Activated T-helper 1 cell treated with anti-CD3 and anti-CD28 coated beads, Interleukin-2, amount 50 U/mL, for 16 hours (primary cell): Measurements from ENCODE around the gene CA10.

Source experiments
- DNase-seq, 2 donors: peaks; one replicate each; pipeline ENCODE4 v3.0.0-alpha.2; 2020; ENCODE audit warnings: low read depth in 1 of 2, low spot score in 1 of 2

CA10 gene

DNA sequence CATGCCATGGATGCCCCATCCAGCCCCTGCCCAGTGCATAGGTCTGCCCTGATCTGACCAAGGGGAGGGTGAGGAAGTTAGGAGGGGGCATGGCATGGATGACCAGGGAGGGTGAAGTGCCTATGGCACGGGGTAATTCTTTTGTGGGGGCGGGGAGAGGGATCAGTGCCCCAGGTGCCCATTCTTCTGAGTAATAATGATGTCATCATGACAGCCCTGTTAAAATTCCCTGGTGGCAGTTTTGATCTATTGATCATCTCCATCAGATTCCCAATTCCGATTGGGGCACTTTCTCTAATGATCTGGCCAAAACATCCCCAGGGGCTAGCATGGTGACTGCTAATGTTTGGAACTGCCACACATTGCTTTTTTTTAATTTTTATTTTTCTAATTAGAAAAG is 506.0 kb downstream of the CA10 start:
- DNase-seq: no peak

DNA sequence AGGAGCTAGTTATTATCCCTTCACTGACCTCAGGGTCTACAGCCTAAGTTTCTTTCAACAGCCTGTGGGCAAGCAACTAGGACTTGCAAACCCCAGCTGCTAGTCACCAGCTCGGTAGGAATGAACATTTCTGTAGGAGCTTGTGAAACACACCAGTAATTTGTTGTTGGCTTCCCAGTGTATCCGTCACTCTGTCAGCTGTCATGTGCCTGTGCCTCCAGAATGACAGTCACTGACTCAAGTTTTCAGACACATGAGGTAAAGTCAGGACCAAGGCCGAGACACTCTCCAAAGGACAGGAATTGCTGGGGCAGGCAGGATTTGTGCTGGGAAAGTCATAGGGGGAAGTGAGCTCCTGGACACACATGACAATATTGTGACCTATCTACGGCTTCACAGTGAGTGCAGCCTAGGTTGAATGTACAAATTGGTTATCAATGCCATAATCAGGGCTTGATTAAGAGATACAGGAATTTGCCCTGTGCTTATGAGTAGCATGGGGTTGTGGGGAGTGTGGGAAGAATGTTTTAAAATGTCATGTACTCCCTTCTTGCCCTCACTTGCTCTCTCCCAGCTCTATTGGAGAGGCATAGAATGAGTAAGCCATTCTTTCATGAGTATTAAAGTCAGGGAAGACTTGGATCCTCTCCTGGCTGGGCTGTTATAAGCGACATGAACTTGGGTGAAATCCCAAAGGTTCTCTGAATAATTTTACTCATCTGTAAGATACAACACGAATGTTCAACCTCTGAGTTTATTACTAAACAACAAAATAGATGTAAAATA is 506.8 kb downstream of the CA10 start:
- DNase-seq: no peak

DNA sequence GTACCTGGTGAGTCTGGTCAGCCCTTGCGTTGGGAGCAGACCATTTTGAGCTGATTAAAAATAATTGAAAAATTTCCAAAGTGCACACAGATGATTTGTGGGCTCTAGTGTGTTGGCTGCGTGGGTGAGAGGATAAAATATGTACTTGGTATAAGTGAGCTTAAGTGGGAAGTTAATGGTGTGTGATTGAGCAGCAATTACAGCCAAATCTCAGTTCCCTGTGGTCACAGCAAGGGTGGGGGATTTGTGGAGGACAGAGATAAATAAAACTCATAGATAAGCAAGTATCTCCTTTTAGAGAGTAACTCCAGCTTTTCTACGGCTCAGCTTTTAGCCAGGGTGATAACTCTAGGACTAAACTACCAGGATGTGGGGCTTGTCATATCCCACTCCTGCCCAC is 507.7 kb downstream of the CA10 start:
- no peak for DNase-seq

DNA sequence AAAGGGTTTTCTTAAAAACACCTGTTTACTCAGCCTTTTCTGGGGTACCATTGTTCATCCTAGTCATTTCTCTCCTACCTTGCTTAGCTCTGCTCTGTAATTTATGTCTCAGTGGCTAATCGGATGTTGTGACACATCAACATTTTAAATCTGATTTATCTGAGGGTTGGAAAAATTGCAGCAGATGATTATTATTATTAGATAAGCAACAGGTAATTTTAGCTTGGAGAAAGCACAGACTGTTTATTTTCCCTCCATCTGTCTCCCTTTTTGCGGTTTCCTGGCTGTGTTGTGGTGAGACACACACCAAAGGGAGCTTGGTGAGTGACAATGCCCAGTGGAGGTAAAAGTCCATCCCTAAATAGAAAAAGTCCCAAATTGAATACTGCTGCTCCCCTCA is 508.3 kb downstream of the CA10 start:
- no peak for DNase-seq

DNA sequence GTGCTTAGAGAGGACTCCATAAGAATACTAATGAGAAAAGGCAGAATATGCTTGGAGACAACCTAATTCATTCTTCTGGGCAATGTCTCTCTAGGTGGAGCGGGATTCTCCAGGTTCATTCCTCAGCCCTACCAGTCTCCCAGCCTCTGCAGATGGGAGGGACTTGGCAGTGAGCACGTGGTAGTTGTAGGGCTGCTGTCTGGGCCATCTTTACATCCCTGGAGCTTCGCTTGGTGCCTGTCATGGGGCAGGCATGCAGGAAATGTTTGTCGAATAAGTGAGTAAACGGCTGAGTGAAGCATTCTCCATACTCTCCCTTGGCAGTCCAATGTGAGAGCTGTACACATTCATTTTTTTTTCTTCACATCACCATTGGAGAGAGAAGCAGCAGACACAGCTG is 510.7 kb downstream of the CA10 start:
- DNase-seq: no peak

DNA sequence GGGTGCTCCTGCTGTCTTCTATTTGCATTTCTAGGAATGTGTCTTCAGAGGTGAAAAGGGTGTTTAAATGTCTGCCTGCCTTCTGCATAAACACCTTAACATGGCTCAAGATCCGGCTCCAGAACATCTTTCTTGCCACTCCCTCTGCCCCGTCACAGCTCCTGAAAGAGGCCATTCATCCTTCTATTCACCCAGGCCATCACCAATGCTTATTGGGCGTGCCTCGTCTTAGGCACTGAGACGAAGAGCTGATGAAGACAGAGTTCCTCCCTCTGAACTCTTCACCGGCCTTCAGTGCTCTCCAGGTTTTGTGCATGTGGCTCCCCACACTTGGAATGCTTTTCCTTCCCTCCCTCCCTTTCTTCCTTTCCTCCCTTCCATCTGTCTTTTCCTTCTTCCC is 511.4 kb downstream of the CA10 start:
- DNase-seq: no peak

DNA sequence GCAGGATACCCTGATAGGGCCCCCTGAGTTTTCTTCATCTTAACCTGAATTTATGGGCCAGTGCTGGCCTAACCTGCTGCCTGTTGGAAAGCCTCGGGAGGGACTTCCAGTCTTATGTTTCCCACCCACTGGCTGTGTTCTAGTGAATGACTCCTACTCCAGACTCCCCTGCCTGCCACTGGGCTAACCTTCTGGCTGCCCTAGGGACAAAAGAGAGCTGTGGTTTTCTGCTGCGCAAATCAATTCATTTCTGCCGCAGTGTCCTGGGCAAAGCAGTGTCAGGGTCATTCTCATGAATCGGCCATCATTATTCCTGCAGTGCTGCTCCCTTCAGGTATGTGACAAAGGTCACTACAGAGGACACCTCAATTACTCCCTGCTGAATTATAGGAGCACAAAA is 512.0 kb downstream of the CA10 start:
- DNase-seq: no peak

DNA sequence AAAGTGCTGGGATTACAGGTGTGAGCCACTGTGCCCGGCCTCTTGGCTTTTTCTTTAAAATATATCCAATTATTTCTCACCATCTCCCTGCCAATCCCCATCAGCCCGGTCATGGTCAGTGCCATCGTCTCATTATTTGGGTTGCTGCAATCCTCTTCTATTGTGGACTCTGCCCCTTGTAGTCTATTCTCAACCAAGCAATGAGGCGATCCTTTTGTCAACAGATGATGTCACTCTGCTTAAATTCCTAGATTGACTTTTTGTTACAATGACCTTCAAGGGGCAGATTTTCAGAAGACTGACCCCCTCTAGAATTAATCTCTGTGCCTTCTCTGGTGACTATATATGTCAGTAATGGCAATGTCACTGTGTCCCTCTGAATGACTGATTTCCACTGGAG is 513.5 kb downstream of the CA10 start:
- DNase-seq: no peak

DNA sequence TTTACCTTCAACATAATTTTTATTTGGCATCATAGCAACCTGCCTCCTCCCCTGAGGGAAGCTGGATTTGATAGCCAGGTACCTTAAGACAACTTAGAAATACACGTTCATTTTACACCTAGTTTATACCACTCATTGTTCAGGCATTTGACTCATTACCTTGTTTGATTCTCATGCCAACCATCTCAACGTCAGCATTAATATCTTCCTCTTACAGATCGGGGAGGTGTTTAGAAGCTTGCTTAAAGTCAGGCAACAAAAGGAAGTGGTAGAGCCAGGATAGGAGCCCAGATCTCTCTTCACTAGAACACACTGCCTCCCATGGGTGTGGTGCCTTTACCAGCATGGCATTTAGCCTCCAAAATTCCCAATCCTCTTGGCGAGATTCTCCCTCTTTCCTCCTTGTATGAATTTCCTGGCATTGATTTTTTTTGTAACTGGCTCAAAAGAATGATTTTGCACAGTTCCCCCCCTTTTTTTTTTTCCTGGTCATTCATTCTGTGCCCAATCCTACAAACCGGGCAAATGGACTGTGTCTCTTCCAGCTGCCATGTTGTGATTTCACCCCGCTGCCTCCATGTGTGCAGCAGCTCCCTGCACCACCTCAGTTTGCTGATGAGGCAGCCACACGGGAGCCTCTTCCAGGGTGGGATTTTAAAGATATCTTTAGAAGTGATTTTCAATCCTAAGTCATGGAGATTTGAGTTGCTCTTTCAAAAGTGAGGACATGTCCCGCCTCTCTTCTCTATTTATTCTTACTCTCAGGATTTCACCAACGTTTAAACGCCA is 514.6 kb downstream of the CA10 start:
- DNase-seq: no peak

DNA sequence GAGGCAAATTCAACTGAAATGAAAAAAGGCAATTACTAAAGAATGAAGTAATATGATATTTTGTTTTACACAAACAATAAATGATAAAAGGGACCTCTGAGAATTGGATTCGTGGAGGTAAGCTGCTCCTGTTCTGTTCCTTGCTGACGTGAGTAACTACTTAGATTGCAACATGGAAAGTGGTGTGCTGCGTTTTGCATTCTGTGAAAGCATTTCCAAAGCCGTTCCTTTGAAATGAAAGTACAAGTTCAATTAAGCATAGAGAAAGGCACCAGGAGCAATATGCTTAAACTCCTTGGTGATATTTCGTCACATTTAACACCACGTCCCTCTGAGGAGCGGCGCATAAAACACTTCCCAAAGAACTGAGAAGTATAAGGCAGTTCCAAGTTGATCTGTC is 516.5 kb downstream of the CA10 start:
- no peak for DNase-seq

DNA sequence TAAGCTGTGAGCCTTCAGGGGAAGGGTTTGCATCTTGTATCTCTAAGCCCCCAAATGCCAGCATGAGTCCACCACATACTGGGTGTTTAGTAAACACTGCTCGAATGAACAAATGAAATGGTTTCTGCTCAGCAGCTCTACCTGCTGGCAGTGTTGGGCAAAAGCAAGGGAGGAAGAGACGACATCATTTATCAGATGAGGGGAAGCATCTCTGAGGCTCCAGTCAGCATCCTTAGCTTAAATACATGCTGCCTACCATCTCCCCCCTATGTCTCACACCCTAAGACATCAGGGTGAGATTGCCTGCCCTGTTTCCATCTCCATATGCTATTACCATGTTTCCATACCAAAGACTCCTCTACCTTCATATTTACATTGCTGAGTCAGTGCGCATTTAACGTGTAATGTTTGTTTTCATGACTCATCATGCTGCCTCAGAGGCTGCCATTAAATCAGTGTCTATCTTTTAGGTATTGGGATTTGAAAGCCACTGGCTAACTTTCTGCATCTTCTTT is 518.3 kb downstream of the CA10 start:
- no peak for DNase-seq

DNA sequence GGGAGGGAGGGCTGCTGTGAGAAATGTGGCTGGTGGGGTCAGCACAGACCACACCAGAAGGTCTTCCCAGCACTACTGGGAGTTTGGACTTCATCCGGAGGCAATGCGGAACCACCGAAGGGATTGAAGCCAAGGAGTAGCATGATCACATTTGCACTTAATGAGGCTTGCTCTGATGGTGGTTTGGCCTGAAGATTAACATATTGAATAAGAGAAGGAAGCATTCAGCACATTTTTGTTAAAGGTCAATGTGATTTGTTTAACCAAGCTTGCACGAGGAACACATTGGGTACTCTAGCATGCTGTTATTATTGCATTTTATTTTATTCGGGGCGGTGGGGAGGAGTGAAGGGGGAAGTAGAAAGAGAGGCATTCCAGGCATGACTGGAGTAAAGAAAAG is 519.5 kb downstream of the CA10 start:
- no peak for DNase-seq

DNA sequence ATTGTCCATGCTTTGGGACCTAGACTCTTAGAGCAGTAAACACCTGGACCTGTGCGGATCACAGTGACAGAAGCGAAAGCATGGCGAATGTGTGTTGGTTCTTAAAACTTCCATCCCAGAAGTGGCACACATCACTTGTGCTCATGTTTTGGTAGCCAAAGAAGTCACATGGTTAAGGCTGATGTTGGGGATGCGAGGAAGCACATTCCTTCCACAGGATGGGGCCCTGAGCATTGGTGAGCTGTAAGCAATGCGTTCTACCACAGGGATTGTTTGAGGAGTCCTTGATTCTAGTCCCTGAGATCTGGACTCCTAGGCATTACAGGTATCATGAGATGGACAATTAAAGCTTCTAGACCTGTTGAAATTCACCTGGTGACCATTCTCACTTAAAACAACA is 522.2 kb downstream of the CA10 start:
- no peak for DNase-seq

DNA sequence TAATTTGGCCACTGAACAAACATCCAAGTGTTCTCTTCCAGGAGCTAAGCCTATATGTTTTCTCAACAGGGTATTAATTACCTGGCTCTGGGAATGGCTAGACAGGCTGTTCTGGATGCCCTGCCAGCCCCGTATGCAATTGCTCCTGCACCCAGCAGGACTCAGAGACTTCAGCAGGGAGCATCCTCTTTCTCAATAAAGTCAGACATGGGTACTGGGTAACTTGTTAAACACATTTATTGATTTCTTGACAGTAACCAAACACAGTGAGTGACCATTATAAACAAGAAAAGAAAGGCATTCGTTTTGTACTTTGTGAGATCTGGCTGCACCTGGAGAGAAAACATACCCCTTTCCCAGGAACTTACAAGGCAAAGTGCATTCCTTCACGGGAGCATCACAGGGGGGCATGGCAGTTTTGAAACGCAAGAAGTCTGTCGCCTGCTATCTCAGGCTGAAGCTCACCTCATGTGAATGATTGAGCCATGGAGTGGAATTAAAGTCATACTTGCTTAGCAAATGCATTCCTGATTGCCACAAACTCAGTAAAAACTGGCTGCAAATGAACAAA is 528.3 kb downstream of the CA10 start:
- no peak for DNase-seq

DNA sequence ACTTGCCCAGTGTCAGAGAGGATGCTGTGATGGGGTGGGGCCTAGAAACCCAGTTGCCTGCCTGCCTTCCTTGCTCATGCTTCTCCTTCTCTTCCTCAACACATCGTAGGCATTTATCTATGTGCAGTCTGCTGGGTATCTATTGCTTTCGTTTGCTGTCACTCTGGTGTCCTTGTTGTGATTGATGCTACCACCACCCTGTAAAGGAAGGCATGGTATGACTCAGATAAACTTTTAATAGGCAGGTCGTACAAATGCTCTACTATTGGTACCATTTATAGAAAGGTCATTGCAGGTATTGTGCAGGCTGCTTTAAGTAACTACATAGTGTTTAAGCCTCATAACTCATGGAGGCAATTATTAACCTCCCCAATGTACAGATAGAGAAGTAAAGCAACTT is 529.3 kb downstream of the CA10 start:
- no peak for DNase-seq

DNA sequence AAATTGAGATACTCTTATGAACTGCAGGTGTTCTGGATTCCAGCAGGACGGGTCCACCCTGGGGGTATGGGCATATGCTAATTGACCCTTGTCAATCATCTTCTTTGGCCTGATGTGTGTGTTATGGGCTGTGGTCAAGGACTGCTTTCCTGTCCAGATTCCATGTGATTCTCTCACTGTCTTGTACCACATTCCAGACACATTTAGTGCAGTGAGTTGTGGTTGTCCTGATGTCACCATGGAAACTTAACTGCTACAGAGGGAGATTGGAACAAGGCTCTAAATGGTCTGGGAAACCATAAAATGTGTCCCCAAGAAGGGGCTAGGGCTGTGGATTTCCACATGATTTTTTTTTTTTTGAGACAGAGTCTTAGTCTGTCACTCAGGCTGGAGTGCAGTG is 530.7 kb downstream of the CA10 start:
- DNase-seq: no peak

DNA sequence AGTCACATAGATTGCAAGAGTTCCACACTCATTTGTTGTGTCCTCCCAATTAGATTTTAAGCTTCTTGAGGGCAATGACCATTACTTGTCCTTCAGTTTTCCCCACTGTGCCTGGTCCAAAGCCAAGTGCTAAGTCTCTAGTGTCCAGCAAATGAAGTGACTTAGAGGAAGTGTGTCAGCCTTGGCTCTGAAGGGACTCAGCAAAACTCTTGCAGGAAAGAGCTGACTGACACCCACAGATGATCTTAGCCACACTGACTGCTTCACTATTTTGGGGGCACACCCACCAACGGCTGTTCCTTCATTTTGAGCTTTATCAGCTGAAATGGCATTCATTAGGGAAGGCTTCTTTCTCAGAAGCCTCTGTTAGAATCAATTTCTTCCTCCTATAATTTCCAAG is 540.0 kb downstream of the CA10 start:
- no peak for DNase-seq

DNA sequence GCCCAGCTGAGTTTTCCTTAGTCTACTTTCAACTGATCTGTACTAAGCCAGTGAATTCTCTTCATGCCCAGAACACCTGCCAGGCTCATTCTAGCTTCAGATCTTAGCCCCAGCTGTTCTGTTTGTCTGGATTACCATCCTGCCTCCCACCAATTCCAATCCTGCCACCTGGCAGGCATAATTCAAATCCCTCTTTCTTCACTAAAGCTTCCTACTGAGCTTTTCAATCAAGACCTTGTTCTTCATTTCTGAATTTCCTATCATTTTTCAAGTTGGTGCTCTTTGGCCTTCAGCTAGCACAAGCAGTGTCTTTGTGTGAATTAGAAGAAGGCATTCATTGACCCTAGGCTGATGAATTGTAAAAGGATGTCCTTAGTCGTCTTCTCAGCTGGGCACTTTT is 540.5 kb downstream of the CA10 start:
- DNase-seq: no peak

DNA sequence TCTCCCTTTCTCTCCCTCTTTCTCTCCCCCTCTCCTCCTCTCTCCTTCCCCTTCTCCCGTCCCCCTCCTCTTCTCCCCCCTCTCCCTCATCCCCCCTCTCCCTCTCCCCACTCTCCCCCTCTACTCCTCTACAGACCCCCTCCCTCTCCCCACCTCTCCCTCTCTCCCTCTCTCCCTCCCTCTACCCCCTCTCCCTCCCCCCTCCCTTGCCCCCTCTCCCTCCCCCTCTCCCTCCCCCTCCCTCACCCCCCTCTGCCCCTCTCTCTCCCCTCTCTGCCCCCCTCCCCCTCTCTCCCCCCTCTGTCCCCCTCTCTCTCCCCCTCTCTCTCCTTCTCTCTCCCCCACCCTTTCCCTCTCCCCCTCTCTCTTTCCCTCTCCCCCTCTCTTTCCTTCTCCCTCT is 545.3 kb downstream of the CA10 start:
- no peak for DNase-seq

DNA sequence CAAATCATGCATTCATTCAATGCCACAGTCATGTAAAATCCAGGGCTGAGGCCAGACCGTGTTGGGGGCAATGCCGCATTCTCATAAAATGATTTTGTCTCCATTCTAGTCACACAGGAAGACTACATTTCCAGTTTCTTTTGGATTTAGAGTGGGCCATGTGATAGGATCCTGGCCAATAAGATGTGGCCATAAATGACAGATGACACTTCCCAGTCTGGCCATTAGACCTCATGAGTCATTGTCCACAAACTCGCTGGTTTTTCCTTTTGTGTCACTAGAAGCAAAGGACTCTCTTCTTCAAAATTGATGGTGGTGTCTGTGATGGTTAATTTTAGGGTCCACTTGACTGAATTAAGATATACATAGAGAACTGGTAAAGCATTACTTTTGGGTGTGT is 545.8 kb downstream of the CA10 start:
- DNase-seq: no peak

DNA sequence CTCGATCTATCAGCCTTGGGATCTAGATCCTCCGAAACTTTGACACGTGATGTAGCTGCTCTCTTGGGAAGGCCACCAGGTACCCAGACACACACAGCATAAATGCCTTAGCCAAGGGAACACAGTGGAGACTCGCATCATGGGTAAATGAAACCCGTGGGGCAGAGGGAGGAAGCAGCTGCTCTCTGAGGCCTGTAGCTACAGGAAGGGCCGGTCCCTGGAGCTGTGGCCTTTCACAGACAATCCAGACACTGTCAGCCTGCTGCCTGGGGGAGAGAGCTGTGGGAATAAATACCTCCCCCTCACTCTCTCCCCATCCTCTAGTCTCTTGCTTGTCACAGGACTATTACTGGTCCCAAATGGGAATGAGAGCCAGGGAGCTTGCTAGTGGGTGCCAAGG is 546.9 kb downstream of the CA10 start:
- DNase-seq: no peak

DNA sequence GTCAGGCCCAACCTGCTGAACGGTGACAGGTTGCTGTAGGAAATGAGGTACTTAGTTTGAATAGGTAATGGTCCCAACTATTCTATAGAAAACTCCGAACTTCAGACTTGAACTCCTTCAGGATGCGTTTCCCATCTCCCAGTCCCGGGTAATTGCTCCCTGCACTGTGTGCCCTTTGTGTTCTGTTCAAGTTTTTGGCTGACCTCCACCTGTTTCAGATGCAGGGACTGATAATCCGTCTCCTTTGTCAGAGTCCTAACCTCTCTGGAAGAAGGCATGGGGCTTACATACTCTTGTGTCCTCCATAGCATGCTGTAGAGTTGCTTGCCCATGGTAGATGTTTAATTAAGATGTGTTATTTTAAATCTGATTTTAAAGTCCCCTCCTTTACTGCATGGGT is 547.7 kb downstream of the CA10 start:
- DNase-seq: no peak
